H1 (cell line): Measurements from ENCODE around the gene ITGB7. TPM values are rescaled to one million over a fixed set of nuclear protein-coding genes. Genes with fewer than 3 reads are reported as not detected.

Experiments used
- ATF2 ChIP-seq: IDR thresholded peaks from 2 replicates; pipeline ENCODE4 v1.6.1; 2012; ENCODE audit warnings: low read length, inconsistent platforms
- polyA plus RNA-seq, 7 experiments: library from polyadenylated mRNA; depleted of rRNA in 3 of 7; stranded (reverse) in 5 of 7; unstranded in 2 of 7; fragments of >200 nt in 5 of 7; fragments of 200-250 nt in 2 of 7; gene quantifications; 1 replicate in 5 of 7; 2 replicates in 1 of 7; 4 replicates in 1 of 7; pipeline versions ENCODE4 v1.2.1 to v1.2.3, GENCODE V29; 2011 to 2013; ENCODE audit warnings: missing spikeins in 2 of 7, mixed read lengths in 2 of 7
- total RNA-seq: library from RNA; stranded (reverse); fragmentation: NEBNext Ultra II Directional; extraction: Animal tissue kit (Norgen Biotek cat#: 25700); gene quantifications from 2 replicates; pipeline ENCODE4 v1.2.1, GENCODE V29; 2021

ITGB7 gene
- total and polyA plus RNA-seq, 2 of the 8 experiments (the other 6 are each of a cell fraction or from before 2014, with no cell fraction given): 0.35 to 0.54 TPM

- TF ChIP-seq ATF2: no peak
Measured at GRCh38 chr12:53214221-53214620, 7.2 kb upstream of the ITGB7 start (continued).
